H9 (cell line): Measurements from ENCODE around the gene FBXL19. TPM values are rescaled to one million over a fixed set of nuclear protein-coding genes. Genes with fewer than 3 reads are reported as not detected.

ENCODE experiments used
- DNase-seq: peaks from one replicate; pipeline ENCODE4 v3.0.0-alpha.2; 2017
- H2AFZ ChIP-seq: one replicate; pipeline ENCODE4 v1.6.1; 2013; ENCODE audit warnings: mild to moderate bottlenecking, low read length, control low read depth, moderate library complexity
- H2AK5ac ChIP-seq: 2 replicates; pipeline ENCODE4 v1.6.1; 2013; ENCODE audit warnings: low read length, control low read depth, mixed read lengths; ENCODE audit not compliant: insufficient read length
- H2BK120ac ChIP-seq: one replicate; pipeline ENCODE4 v1.6.1; 2013; ENCODE audit warnings: low read depth, mild to moderate bottlenecking, low read length, control low read depth, inconsistent platforms; ENCODE audit not compliant: poor library complexity, severe bottlenecking
- H2BK12ac ChIP-seq: 2 replicates; pipeline ENCODE4 v1.6.1; 2013; ENCODE audit warnings: low read length, control low read depth, mixed read lengths, low read depth; ENCODE audit not compliant: insufficient read length
- H2BK15ac ChIP-seq: 2 replicates; pipeline ENCODE4 v1.6.1; 2013; ENCODE audit warnings: low read depth, low read length, control low read depth
- H2BK20ac ChIP-seq: one replicate; pipeline ENCODE4 v1.6.1; 2013; ENCODE audit warnings: low read depth, mild to moderate bottlenecking, low read length, control low read depth, inconsistent platforms; ENCODE audit not compliant: poor library complexity, severe bottlenecking
- H2BK5ac ChIP-seq: 2 replicates; pipeline ENCODE4 v1.6.1; 2013; ENCODE audit warnings: low read length, control low read depth, mixed read lengths; ENCODE audit not compliant: insufficient read length
- H3K14ac ChIP-seq: 2 replicates; pipeline ENCODE4 v1.6.1; 2013; ENCODE audit warnings: low read length, control low read depth; ENCODE audit not compliant: insufficient read depth
- H3K18ac ChIP-seq: 2 replicates; pipeline ENCODE4 v1.6.1; 2013; ENCODE audit warnings: low read depth, mild to moderate bottlenecking, mixed read lengths, low read length, control low read depth; ENCODE audit not compliant: insufficient read length
- H3K23ac ChIP-seq: 2 replicates; pipeline ENCODE4 v1.6.1; 2013; ENCODE audit warnings: low read length, control low read depth, mixed read lengths, low read depth; ENCODE audit not compliant: insufficient read length
- H3K23me2 ChIP-seq: 2 replicates; pipeline ENCODE4 v1.6.1; 2013; ENCODE audit warnings: low read depth, mild to moderate bottlenecking, mixed read lengths, low read length, control low read depth; ENCODE audit not compliant: insufficient read length, poor library complexity, severe bottlenecking
- H3K27ac ChIP-seq: 2 replicates; pipeline ENCODE4 v1.5.1; 2013; ENCODE audit warnings: low read length, control low read depth, mixed read lengths, low read depth; ENCODE audit not compliant: insufficient read length
- H3K27me3 ChIP-seq: 2 replicates; pipeline ENCODE4 v1.6.1; 2013; ENCODE audit warnings: low read length, control low read depth, inconsistent platforms; ENCODE audit not compliant: insufficient read depth
- H3K4ac ChIP-seq: 2 replicates; pipeline ENCODE4 v1.6.1; 2013; ENCODE audit warnings: low read depth, mild to moderate bottlenecking, control low read depth, inconsistent platforms, low read length, moderate library complexity
- H3K4me1 ChIP-seq: 2 replicates; pipeline ENCODE4 v1.6.1; 2013; ENCODE audit warnings: low read length, control low read depth, inconsistent platforms; ENCODE audit not compliant: insufficient read depth
- H3K4me2 ChIP-seq: 2 replicates; pipeline ENCODE4 v1.6.1; 2013; ENCODE audit warnings: low read length, control low read depth, mixed read lengths; ENCODE audit not compliant: insufficient read length, insufficient read depth
- H3K56ac ChIP-seq: 2 replicates; pipeline ENCODE4 v1.6.1; 2013; ENCODE audit warnings: low read depth, mild to moderate bottlenecking, mixed read lengths, low read length, control low read depth; ENCODE audit not compliant: insufficient read length
- H3K79me1 ChIP-seq: 2 replicates; pipeline ENCODE4 v1.6.1; 2013; ENCODE audit warnings: low read depth, mild to moderate bottlenecking, moderate library complexity, low read length, control low read depth, inconsistent platforms; ENCODE audit not compliant: insufficient read depth, poor library complexity, severe bottlenecking
- H3K79me2 ChIP-seq: 2 replicates; pipeline ENCODE4 v1.6.1; 2013; ENCODE audit warnings: low read length, control low read depth, inconsistent platforms; ENCODE audit not compliant: insufficient read depth
- H3K9ac ChIP-seq: 2 replicates; pipeline ENCODE4 v1.6.1; 2013; ENCODE audit warnings: low read length, control low read depth, mixed read lengths; ENCODE audit not compliant: insufficient read length; ENCODE audit errors: extremely low read depth
- H3K9me3 ChIP-seq: one replicate; pipeline ENCODE4 v1.6.1; 2013; ENCODE audit warnings: low read depth, low read length, inconsistent platforms; ENCODE audit not compliant: control insufficient read depth
- H3T11ph ChIP-seq: one replicate; pipeline ENCODE4 v1.6.1; 2013; ENCODE audit warnings: mild to moderate bottlenecking, low read length, control low read depth, inconsistent platforms
- H4K20me1 ChIP-seq: one replicate; pipeline ENCODE4 v1.6.1; 2013; ENCODE audit not compliant: control insufficient read depth, insufficient read length, insufficient read depth
- H4K5ac ChIP-seq: 2 replicates; pipeline ENCODE4 v1.6.1; 2013; ENCODE audit warnings: low read depth, mild to moderate bottlenecking, mixed read lengths, low read length, control low read depth; ENCODE audit not compliant: insufficient read length
- H4K8ac ChIP-seq: replicated peaks from 2 replicates; pipeline ENCODE4 v1.6.1; 2013; ENCODE audit warnings: low read length, control low read depth, mixed read lengths, low read depth; ENCODE audit not compliant: insufficient read length
- H4K91ac ChIP-seq: 2 replicates; pipeline ENCODE4 v1.6.1; 2013; ENCODE audit warnings: low read depth, mild to moderate bottlenecking, moderate library complexity, mixed read lengths, low read length, control low read depth; ENCODE audit not compliant: insufficient read length
- H3K27ac Mint-ChIP-seq, 3 experiments: 2 replicates in 2 of 3; 3 replicates in 1 of 3; pipeline ENCODE4 v1.8.0; 2020 to 2021; ENCODE audit warnings: mixed read lengths in 3 of 3, mild to moderate bottlenecking in 1 of 3, moderate library complexity in 1 of 3
- H3K27me3 Mint-ChIP-seq: 2 replicates; pipeline ENCODE4 v1.8.0; 2021; ENCODE audit warnings: low read depth, mild to moderate bottlenecking, moderate library complexity, mixed read lengths
- H3K36me3 Mint-ChIP-seq, 3 experiments: 2 replicates in 2 of 3; 3 replicates in 1 of 3; pipeline ENCODE4 v1.8.0; 2020 to 2021; ENCODE audit warnings: low read depth in 3 of 3, mixed read lengths in 3 of 3; ENCODE audit not compliant: insufficient read depth in 1 of 3
- H3K4me1 Mint-ChIP-seq, 2 experiments: 2 replicates each; pipeline ENCODE4 v1.8.0; 2020; ENCODE audit warnings: mixed read lengths in 2 of 2
- H3K4me3 Mint-ChIP-seq, 2 experiments: 2 replicates in 1 of 2; 3 replicates in 1 of 2; pipeline ENCODE4 v1.8.0; 2020 to 2021; ENCODE audit warnings: mild to moderate bottlenecking in 2 of 2, mixed read lengths in 2 of 2, moderate library complexity in 1 of 2
- H3K9me3 Mint-ChIP-seq, 2 experiments: 2 replicates in 1 of 2; 3 replicates in 1 of 2; pipeline ENCODE4 v1.8.0; 2020; ENCODE audit warnings: mild to moderate bottlenecking in 2 of 2, mixed read lengths in 2 of 2, moderate library complexity in 1 of 2
- CTCF ChIP-seq: fragments of 200-600 bp; sonication (generic); conservative IDR thresholded peaks from 3 replicates; pipeline ENCODE4 v1.8.0; 2021; ENCODE audit warnings: antibody characterized with exemption, mild to moderate bottlenecking
- WGBS: extraction: QIAGEN DNeasy Blood & Tissue Kit; methylation state at CpG from one replicate; pipeline ENCODE4 v1.1.7; 2013; ENCODE audit warnings: missing lambda C conversion rate, low lambda C conversion rate, mixed read lengths; ENCODE audit not compliant: insufficient read length; ENCODE audit errors: extremely low coverage; 5-methylcytosine and 5-hydroxymethylcytosine counted together
- total RNA-seq: library from RNA; stranded (reverse); gene quantifications from 2 replicates; pipeline ENCODE4 v1.2.1, GENCODE V29; 2021

FBXL19 gene
- total RNA-seq, 1 experiment from 2014 or later: 66.8 TPM

- Mint-ChIP-seq H3K36me3 (peaks cover under 1 to 9% (median 4%) of the 10 kb centered on the region in 3 experiments; a peak in 3 of 7 replicates), H3K9me3 (no peaks in the 10 kb centered on the region), H3K4me3 (no peak overlapping the region), H3K27ac (peak overlapping the region in 1 of 3 experiments; percentile 66; a peak in 2 of 7 replicates), H3K27me3 (no peaks in the 10 kb centered on the region; the same call in 1 of the 2 replicates), H3K4me1 (peaks cover 5 to 10% of the 10 kb centered on the region in 2 experiments)
- Histone ChIP-seq H2AFZ (no peak overlapping the region), H2BK5ac (no peak overlapping the region), H3K9me3 (no peaks in the 10 kb centered on the region), H3K14ac (no peak overlapping the region; the same call in 1 of the 2 replicates), H4K20me1 (no peaks in the 10 kb centered on the region), H2BK20ac (no peak overlapping the region), H3K56ac (no peak overlapping the region), H4K5ac (no peak overlapping the region), H3K23me2 (no peaks in the 10 kb centered on the region), H3K79me2 (no peaks in the 10 kb centered on the region), H2AK5ac (no peak overlapping the region), H3K18ac (no peak overlapping the region), H3K4ac (no peak overlapping the region), H4K91ac (no peak overlapping the region), H4K8ac (no peak overlapping the region), H3K4me1 (no peaks in the 10 kb centered on the region), H2BK120ac (no peak overlapping the region), H3K79me1 (no peaks in the 10 kb centered on the region), H3K27ac (no peak overlapping the region), H3T11ph (no peak overlapping the region), H3K23ac (no peak overlapping the region), H3K4me2 (no peak overlapping the region), H2BK12ac (no peak overlapping the region), H3K9ac (no peak overlapping the region), H2BK15ac (no peak overlapping the region), H3K27me3 (no peaks in the 10 kb centered on the region)
- TF ChIP-seq CTCF: no peak
- no peak for DNase-seq
- no CpG with 5 or more reads among the region's 23 CpGs for WGBS
Observed at GRCh38 chr16:30989469-30990047, 66.2 kb downstream of the FBXL19 start.
